Measurements from ENCODE around the gene COL25A1. TPM values are rescaled to one million over a fixed set of nuclear protein-coding genes. Genes with fewer than 3 reads are reported as not detected.

COL25A1 gene
- total RNA-seq, 4 donors from 2014 or later = 7.1 to 21.3 (median 12.6) TPM

DNA sequence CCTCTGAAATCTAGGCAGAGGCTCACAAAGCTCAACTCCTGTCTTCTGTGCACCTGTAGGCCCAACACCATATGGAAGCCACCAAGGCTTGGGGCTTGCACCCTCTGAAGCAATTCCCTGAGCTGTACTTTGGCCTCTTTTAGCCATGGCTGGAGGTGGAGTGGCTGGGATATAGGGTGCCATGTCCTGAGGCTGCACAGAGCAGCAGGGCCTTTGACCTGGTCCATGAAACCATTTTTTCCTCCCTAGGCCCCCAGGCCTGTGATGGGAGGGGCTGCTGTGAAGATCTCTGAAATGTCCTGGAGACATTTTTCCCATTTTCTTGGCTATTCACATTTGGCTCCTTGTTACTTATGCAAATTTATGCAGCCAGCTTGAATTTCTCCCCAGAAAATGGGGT, 20.9 kb upstream of the COL25A1 start:
- TF ChIP-seq, protein P1, sequence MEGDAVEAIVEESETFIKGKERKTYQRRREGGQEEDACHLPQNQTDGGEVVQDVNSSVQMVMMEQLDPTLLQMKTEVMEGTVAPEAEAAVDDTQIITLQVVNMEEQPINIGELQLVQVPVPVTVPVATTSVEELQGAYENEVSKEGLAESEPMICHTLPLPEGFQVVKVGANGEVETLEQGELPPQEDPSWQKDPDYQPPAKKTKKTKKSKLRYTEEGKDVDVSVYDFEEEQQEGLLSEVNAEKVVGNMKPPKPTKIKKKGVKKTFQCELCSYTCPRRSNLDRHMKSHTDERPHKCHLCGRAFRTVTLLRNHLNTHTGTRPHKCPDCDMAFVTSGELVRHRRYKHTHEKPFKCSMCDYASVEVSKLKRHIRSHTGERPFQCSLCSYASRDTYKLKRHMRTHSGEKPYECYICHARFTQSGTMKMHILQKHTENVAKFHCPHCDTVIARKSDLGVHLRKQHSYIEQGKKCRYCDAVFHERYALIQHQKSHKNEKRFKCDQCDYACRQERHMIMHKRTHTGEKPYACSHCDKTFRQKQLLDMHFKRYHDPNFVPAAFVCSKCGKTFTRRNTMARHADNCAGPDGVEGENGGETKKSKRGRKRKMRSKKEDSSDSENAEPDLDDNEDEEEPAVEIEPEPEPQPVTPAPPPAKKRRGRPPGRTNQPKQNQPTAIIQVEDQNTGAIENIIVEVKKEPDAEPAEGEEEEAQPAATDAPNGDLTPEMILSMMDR (IDR thresholded peaks at IDR 0.05) = no peak
- DNase-seq (ENCODE audit: low spot score) (no peak), ATAC-seq (ENCODE audit: low FRiP score) (no peak)

DNA sequence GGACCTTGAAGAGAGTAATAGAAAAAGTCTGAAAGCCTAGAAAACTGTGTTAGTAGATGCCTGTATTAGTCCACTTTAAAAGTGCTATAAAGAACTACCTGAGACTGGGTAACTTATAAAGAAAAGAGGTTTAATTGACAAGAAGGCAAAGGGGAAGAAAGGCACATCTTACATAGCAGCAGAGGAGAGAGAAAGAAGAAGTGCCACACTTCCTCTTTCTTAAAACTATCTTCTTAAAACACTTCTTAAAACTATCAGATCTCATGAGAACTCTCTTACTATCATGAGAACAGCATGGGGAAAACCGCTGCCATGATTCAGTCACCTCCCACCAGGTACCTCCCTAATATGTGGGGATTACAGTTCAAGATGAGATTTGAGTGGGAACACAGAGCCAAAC, 18.8 kb upstream of the COL25A1 start:
- DNase-seq (ENCODE audit: low spot score) (no peak), ATAC-seq (ENCODE audit: low FRiP score) (no peak)
- TF ChIP-seq, protein P1 (IDR thresholded peaks at IDR 0.05) = no peak

DNA sequence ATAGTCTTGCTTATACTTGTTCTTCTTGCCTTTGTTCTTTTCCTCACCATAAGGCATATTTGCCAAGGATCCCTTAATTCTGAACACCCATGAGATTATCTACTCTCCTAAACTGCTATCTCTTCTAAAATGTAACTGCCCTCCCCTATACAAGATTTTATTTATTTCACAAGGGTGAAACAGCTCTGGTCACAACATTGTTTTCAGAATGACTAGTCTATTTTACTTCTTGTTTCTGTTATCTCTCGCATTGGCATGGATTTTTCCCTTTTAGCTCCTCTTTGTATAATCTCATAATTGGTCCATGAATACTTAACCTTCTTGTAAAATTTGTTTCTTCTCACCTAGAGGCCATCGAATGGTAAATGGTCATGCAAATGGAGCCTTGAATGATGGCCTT, 17.2 kb upstream of the COL25A1 start:
- no peak for ATAC-seq (ENCODE audit: low FRiP score)
- DNase-seq (ENCODE audit: low spot score) = no peak
- TF ChIP-seq, protein P1 (IDR thresholded peaks at IDR 0.05) = no peak

DNA sequence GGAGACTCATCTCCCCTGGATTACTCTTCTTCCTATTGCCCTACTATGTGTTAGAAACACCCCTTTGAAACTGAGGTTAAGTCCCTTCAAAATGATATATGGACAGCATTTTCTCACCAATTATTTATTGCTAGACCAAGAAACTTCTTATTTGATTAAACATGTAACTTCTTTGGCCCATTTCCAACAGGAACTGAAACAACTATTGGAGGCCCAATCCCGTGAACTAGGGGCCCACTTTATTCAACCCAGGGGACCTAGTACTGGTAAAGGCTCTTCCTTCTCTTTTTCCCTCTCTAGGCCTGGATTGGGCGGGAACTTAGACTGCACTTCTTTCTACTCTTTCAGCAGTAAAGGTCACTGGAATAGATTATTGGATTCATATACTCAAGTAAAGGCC, 16.7 kb upstream of the COL25A1 start:
- ATAC-seq (ENCODE audit: low FRiP score) = no peak
- no peak for DNase-seq (ENCODE audit: low spot score)
- TF ChIP-seq, protein P1 (IDR thresholded peaks at IDR 0.05) = no peak

- ATAC-seq (ENCODE audit: low FRiP score) = no peak
- DNase-seq (ENCODE audit: low spot score) = no peak
- TF ChIP-seq, protein P1 (IDR thresholded peaks at IDR 0.05) = no peak
These were observed 13.4 kb upstream of the COL25A1 start for GRCh38 chr4:109315818-109316217.

DNA sequence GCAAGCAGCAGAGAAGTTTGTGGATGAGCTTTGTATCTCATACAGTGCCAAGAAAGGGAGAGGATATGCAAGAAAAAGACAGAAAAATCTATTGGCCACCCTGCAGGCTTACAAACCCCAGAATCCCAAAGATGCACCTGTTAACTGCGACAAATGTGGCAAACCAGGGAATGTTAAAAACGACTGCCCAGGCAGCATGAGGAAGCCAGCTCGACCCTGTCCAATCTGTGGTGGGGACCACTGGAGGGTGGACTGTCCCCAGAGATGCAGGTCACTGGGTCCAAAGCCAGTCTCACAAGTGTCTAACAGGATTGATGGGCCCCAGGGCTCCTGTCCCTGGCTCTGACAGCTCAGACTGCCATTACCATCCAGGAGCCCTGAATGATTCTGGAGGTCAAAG, 12.9 kb upstream of the COL25A1 start:
- DNase-seq (ENCODE audit: low spot score) (no peak), ATAC-seq (ENCODE audit: low FRiP score) (no peak)
- TF ChIP-seq, protein P1 (IDR thresholded peaks at IDR 0.05) = no peak

- TF ChIP-seq, protein P1 (IDR thresholded peaks at IDR 0.05) = no peak
- DNase-seq (ENCODE audit: low spot score) = no peak
- no peak for ATAC-seq (ENCODE audit: low FRiP score)
These were observed 11.0 kb upstream of the COL25A1 start for GRCh38 chr4:109313168-109314133.
